ENCODE results near the gene SNX30.

DNA sequence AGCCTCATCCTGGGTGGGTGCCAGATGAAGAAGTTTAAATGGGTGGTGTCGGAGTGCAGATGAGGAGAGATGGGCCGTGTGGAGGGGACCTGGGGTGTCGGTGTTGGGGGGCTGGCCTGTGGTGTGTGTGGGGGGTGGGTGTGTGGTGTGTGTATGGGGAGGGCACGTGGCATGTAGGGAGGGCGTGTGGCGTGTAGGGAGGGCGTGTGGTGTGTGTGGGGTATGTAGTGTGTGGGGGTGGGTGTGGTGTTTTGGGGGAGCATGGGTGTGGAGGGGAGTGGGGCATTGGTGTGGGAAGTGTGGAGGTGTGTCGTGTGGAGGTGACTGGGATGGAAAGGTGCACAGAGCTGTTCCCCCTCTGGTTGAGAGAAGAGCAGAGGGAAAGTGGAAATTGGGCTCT is 105.6 kb downstream of the SNX30 start:
- TF ChIP-seq MYC (IDR thresholded peaks at IDR 0.05; ENCODE audit: low read depth, low read length), result no peak
- TF ChIP-seq, protein P1, sequence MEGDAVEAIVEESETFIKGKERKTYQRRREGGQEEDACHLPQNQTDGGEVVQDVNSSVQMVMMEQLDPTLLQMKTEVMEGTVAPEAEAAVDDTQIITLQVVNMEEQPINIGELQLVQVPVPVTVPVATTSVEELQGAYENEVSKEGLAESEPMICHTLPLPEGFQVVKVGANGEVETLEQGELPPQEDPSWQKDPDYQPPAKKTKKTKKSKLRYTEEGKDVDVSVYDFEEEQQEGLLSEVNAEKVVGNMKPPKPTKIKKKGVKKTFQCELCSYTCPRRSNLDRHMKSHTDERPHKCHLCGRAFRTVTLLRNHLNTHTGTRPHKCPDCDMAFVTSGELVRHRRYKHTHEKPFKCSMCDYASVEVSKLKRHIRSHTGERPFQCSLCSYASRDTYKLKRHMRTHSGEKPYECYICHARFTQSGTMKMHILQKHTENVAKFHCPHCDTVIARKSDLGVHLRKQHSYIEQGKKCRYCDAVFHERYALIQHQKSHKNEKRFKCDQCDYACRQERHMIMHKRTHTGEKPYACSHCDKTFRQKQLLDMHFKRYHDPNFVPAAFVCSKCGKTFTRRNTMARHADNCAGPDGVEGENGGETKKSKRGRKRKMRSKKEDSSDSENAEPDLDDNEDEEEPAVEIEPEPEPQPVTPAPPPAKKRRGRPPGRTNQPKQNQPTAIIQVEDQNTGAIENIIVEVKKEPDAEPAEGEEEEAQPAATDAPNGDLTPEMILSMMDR (IDR thresholded peaks at IDR 0.05; ENCODE audit: low read depth, low read length), result no peak
- TF ChIP-seq POLR2A (IDR thresholded peaks at IDR 0.05; ENCODE audit: extremely low read depth, insufficient read length), result no peak

Data from NB4 (cell line).